ENCODE results near the gene PLEKHG3. TPM values are rescaled to one million over a fixed set of nuclear protein-coding genes. Genes with fewer than 3 reads are reported as not detected.

The PLEKHG3 gene
- total and polyA plus RNA-seq, 2 of the 13 experiments (the other 11 are each of a cell fraction or from before 2014, with no cell fraction given) = 7.1 to 9.8 TPM

DNA sequence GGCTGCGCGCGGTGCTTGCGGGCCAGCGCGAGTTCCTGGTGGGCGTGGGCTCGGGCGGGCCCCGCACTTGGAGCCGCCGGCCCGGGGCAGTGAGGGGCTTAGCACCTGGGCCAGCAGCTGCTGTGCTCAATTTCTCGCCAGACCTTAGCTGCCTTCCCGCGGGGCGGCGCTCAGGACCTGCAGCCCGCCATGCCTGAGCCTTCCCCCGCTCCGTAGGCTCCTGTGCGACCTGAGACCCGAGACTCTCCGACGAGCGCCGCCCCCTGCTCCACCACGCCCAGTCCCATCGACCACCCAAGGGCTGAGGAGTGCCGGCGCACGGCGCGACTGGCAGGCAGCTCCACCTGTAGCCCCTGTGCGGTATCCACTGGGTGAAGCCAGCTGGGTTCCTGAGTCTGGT lies 46.0 kb upstream of the PLEKHG3 start:
- no peak overlapping the region for H2AFZ ChIP-seq (ENCODE audit: low read length)
- ChIA-PET CTCF (ENCODE audit: low intra/inter-chr PET ratio, low total read pairs) (no interaction called here), POLR2A (no interaction called here)
- ATAC-seq (no peak), DNase-seq (ENCODE audit: low spot score) (no peak), FAIRE-seq (no peak)
- no peak overlapping the region for H3K9ac ChIP-seq (ENCODE audit: insufficient read depth, low read depth, low read length)
- in situ Hi-C loops (cut with HindIII; ENCODE audit: extremely low pct_ligation_motif_present, low pct_unique_long_range_greater_than_20kb) (loop anchor here (25.0 kb wide), 1 partner anchor 229 kb away; the partner anchor contains the start of gene SPTB), intact Hi-C loops (cut with micrococcal nuclease; ENCODE audit: unreplicated experiment) (no loop called here)
- H3K27me3 ChIP-seq (ENCODE audit: control insufficient read depth in 1 of 2, insufficient read depth in 2 of 2, low read length in 2 of 2) = no peaks in the 10 kb centered on the region; a peak in 1 of 5 replicates
- no peak overlapping the region for H3K4me2 ChIP-seq (ENCODE audit: low read depth, low read length)
- BruUV-seq (replicated peaks) = no TSS peak
- no peak overlapping the region for H3K27ac ChIP-seq (ENCODE audit: extremely low read length, insufficient read depth, low read length)
- H3K9me3 ChIP-seq (ENCODE audit: low read length) = no peaks in the 10 kb centered on the region
- no peaks in the 10 kb centered on the region for H4K20me1 ChIP-seq (ENCODE audit: insufficient read depth, low read length)
- WGBS (ENCODE audit: low lambda C conversion rate) = 95% methylated on average over 13 of the region's 35 CpGs
- no peaks in the 10 kb centered on the region for H3K36me3 ChIP-seq (replicated peaks in 1 of 2; ENCODE audit: control insufficient read depth in 1 of 2, insufficient read depth in 2 of 2, low read length in 2 of 2)
- H3K79me2 ChIP-seq (ENCODE audit: insufficient read depth, low read length) = no peaks in the 10 kb centered on the region
- no peak overlapping the region for H3K4me3 ChIP-seq (replicated peaks in 1 of 3; ENCODE audit: insufficient read depth in 1 of 3, low read depth in 2 of 3, low read length in 3 of 3)
- H3K4me1 ChIP-seq (ENCODE audit: insufficient read depth, low read length) = peaks cover 24% of the 10 kb centered on the region
- TF ChIP-seq BHLHE40 (IDR thresholded peaks at IDR 0.05; ENCODE audit: low read length) (no peak), ZFP62 (CRISPR knock-in tag; IDR thresholded peaks at IDR 0.05) (no peak), KDM5B (CRISPR knock-in tag; IDR thresholded peaks at IDR 0.05; ENCODE audit: borderline replicate concordance) (no peak), CBFB (CRISPR knock-in tag; IDR thresholded peaks at IDR 0.05) (no peak), PCBP1 (IDR thresholded peaks at IDR 0.05; ENCODE audit: borderline replicate concordance, low read depth, low read length) (no peak), GATAD1 (CRISPR knock-in tag; IDR thresholded peaks at IDR 0.05) (no peak), SKI (IDR thresholded peaks at IDR 0.05; ENCODE audit: partially characterized antibody) (no peak), ZNF441 (CRISPR knock-in tag; IDR thresholded peaks at IDR 0.05; ENCODE audit: borderline replicate concordance) (no peak), ZNF841 (CRISPR knock-in tag; IDR thresholded peaks at IDR 0.05; ENCODE audit: borderline replicate concordance) (no peak), GABPA (IDR thresholded peaks at IDR 0.05; ENCODE audit: low read depth, low read length) (no peak), GABPA (CRISPR knock-in tag; IDR thresholded peaks at IDR 0.05; ENCODE audit: low read depth) (no peak), ZNF800 (CRISPR knock-in tag; IDR thresholded peaks at IDR 0.05) (no peak), POLR2A (IDR thresholded peaks at IDR 0.05; ENCODE audit: insufficient read depth in 1 of 2, low read depth in 2 of 2, low read length in 2 of 2) (no peak), ZBTB7A (CRISPR knock-in tag; IDR thresholded peaks at IDR 0.05) (no peak), HNF4G (IDR thresholded peaks at IDR 0.05; ENCODE audit: borderline replicate concordance, low read depth, low read length) (no peak), HNF4G (CRISPR knock-in tag; IDR thresholded peaks at IDR 0.05; ENCODE audit: borderline replicate concordance, low read depth) (no peak)
- TF ChIP-seq, protein P1, sequence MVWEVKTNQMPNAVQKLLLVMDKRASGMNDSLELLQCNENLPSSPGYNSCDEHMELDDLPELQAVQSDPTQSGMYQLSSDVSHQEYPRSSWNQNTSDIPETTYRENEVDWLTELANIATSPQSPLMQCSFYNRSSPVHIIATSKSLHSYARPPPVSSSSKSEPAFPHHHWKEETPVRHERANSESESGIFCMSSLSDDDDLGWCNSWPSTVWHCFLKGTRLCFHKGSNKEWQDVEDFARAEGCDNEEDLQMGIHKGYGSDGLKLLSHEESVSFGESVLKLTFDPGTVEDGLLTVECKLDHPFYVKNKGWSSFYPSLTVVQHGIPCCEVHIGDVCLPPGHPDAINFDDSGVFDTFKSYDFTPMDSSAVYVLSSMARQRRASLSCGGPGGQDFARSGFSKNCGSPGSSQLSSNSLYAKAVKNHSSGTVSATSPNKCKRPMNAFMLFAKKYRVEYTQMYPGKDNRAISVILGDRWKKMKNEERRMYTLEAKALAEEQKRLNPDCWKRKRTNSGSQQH (CRISPR knock-in tag; IDR thresholded peaks at IDR 0.05; ENCODE audit: low read depth) = no peak
- TF ChIP-seq, protein P2, sequence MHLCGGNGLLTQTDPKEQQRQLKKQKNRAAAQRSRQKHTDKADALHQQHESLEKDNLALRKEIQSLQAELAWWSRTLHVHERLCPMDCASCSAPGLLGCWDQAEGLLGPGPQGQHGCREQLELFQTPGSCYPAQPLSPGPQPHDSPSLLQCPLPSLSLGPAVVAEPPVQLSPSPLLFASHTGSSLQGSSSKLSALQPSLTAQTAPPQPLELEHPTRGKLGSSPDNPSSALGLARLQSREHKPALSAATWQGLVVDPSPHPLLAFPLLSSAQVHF (CRISPR knock-in tag; IDR thresholded peaks at IDR 0.05) = no peak
